Spinal cord (tissue), 10 donors: ENCODE results near the gene PECR. TPM values are rescaled to one million over a fixed set of nuclear protein-coding genes. Genes with fewer than 3 reads are reported as not detected.
A peak's percentile ranks its signal among the peaks of the same experiment; 100 is the strongest.

Source experiments
- DNase-seq, 6 donors: peaks; one replicate each; pipeline versions ENCODE4 v3.0.0 to v3.0.0-alpha.2; 2013 to 2015; ENCODE audit warnings: low spot score in 6 of 6, low read depth in 4 of 6
- H3K27ac ChIP-seq: one replicate; pipeline ENCODE4 v1.5.1; 2013; ENCODE audit warnings: low read depth, low read length, control low read depth
- H3K27me3 ChIP-seq: one replicate; pipeline ENCODE4 v1.6.1; 2013; ENCODE audit warnings: low read length; ENCODE audit not compliant: control insufficient read depth, insufficient read depth
- H3K36me3 ChIP-seq: one replicate; pipeline ENCODE4 v1.6.1; 2013; ENCODE audit warnings: low read length; ENCODE audit not compliant: control insufficient read depth, insufficient read depth
- H3K4me1 ChIP-seq: one replicate; pipeline ENCODE4 v1.6.1; 2013; ENCODE audit warnings: low read length; ENCODE audit not compliant: control insufficient read depth, insufficient read depth
- H3K4me3 ChIP-seq: one replicate; pipeline ENCODE4 v1.5.1; 2013; ENCODE audit warnings: low read depth, low read length, control low read depth
- H3K9me3 ChIP-seq: one replicate; pipeline ENCODE4 v1.6.1; 2013; ENCODE audit warnings: low read length; ENCODE audit not compliant: control insufficient read depth, insufficient read depth
- WGBS: methylation state at CpG from one replicate; pipeline ENCODE4 v1.1.5; 2013; ENCODE audit warnings: missing lambda C conversion rate; ENCODE audit not compliant: insufficient coverage; 5-methylcytosine and 5-hydroxymethylcytosine counted together
- polyA plus RNA-seq, 2 donors: library from polyadenylated mRNA; unstranded; fragments of 120-200 nt; gene quantifications; one replicate each; pipeline ENCODE4 v1.2.1, GENCODE V29; 2013; ENCODE audit not compliant: insufficient read length in 2 of 2
- total RNA-seq, 2 donors: library from RNA; depleted of rRNA in 1 of 2; stranded (reverse); fragments of 120-200 nt in 1 of 2; fragments of >200 nt in 1 of 2; gene quantifications; one replicate each; pipeline versions ENCODE4 v1.2.3 to v1.2.4, GENCODE V29; 2013 to 2014
- donor health status: healthy.

PECR gene
- total and polyA plus RNA-seq, 4 donors: 12.5 to 27.2 (median 17.6) TPM

DNA sequence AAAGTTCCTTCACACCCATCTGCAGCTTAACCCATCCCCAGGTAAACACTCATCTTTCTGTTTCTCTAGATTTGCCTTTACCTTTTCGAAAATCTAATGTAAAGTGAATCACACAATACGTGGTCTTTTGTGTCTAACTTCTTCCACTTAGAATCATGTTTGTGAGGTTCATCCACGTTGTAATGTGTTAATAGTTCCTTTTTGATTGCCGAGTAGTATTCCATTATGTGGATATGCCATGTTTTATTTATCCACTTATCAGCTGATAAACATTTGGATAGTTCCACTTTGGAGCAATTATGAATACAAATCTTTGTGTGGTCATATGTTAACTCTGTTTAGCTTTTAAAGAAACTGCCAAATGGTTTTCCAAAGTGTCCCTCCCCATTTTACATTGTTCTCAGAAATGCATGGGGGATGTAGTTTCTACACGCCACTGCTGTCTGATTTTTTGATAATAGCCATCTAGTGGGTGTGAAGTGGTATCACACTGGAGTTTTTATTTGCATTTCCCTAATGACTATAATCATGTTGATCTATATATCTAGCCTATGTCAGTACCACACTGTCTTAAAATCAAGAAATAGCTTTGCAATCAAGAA lies 22.3 kb downstream of the PECR start:
- peaks cover 9% of the 10 kb centered on the region for H3K36me3 ChIP-seq
- no peak overlapping the region for H3K4me3 ChIP-seq
- H3K27ac ChIP-seq: no peak overlapping the region
- H3K27me3 ChIP-seq: no peaks in the 10 kb centered on the region
- no CpG with 5 or more reads among the region's 5 CpGs for WGBS
- no peaks in the 10 kb centered on the region for H3K9me3 ChIP-seq
- DNase-seq: no peak
- no peaks in the 10 kb centered on the region for H3K4me1 ChIP-seq

DNA sequence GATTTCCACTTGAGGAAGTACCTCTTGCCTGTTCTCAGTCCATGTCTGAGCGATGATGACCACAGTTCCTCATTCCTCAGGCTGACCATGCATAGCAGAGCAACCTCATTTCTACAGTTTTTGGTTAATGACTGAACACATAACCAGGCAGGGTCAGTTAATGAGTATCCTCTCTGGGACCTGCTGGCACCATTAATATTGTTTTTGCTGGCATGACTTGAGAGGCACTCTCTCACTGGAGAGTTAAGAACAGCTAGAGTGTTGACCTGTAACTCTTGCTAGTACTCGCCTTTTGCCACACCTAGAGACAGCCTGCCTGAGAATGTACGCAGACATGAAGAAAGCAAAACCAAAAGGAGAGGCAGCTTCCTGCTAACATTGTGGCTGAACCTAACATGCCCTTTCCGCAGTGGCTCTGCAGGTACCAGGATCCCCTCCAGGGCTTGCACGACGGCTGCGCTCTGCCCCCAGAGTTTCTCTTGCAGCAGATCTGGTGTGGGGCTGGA lies 23.9 kb downstream of the PECR start:
- no peak overlapping the region for H3K27ac ChIP-seq
- no peaks in the 10 kb centered on the region for H3K9me3 ChIP-seq
- H3K4me1 ChIP-seq: no peaks in the 10 kb centered on the region
- no peaks in the 10 kb centered on the region for H3K27me3 ChIP-seq
- H3K4me3 ChIP-seq: no peak overlapping the region
- 94% methylated on average over 4 of the region's 7 CpGs for WGBS
- peaks cover 9% of the 10 kb centered on the region for H3K36me3 ChIP-seq
- peak in 1 of 6 donors; percentile 16 for DNase-seq

DNA sequence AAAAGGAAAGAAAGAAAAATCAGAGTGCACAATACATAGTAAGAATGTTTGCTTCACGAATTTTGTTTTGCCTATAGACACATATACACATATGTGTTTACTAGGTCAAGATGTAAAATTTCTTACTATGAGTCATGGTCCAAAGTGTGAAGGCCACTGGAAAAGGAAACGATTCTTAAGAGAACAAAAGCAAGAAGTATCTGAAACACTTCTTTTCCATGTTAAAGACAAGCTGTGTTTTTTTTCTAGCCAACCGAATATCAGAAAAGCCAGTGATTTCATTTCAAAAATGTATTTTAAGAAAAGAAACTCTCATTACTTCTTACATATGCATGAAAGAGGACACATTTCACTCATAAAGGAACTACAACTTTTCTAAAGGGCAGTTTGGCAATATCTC lies 24.9 kb downstream of the PECR start:
- no peaks in the 10 kb centered on the region for H3K4me1 ChIP-seq
- WGBS: no CpG with 5 or more reads among the region's 3 CpGs
- H3K36me3 ChIP-seq: peaks cover 9% of the 10 kb centered on the region
- H3K9me3 ChIP-seq: no peaks in the 10 kb centered on the region
- no peak overlapping the region for H3K4me3 ChIP-seq
- no peak for DNase-seq
- H3K27ac ChIP-seq: no peak overlapping the region
- H3K27me3 ChIP-seq: no peaks in the 10 kb centered on the region

DNA sequence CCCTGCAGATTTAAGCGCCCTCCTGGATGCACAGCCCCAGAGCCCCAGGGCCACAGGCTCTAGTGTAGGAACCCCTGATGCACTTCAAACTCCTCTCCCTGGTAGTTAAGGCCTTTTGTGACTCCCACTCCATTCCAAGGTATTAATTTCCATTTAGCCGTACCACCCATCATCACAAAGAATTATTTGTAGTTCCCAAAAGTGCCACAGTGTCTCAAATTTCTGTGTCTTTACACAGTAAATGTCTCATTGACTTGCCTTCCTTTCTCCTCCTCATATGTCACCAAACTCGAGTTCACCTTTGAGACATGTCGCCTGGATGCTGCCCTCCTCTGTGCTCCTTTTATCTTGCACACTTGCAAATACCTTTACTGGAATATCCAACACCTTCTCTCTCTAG lies 25.9 kb downstream of the PECR start:
- peaks cover 13% of the 10 kb centered on the region for H3K36me3 ChIP-seq
- 84% methylated on average over 4 of the region's 4 CpGs for WGBS
- H3K27ac ChIP-seq: no peak overlapping the region
- no peak for DNase-seq
- no peaks in the 10 kb centered on the region for H3K9me3 ChIP-seq
- no peaks in the 10 kb centered on the region for H3K4me1 ChIP-seq
- no peaks in the 10 kb centered on the region for H3K27me3 ChIP-seq
- no peak overlapping the region for H3K4me3 ChIP-seq

DNA sequence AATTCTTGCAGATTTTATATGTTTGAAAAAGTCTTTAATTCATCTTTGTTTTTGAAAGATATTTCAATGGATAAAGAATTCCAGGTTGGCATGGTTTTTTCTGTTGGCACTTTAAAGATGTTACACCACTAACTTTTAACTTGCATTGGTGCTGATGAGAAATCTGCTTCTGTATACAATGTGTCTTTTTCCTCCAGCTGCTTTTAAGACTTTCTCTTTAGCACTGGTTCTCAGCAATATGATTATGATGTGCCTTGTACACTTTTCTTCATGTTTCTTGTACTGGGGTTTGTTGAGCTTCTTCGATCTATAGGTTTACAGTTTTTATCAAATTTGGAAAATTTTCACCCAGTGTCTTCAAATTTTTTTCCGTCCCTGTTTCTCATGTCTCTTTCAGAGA lies 29.2 kb downstream of the PECR start:
- WGBS: 100% methylated on average over 1 of the region's 2 CpGs
- DNase-seq: no peak
- Histone ChIP-seq H3K4me3 (no peak overlapping the region), H3K27me3 (no peaks in the 10 kb centered on the region), H3K9me3 (no peaks in the 10 kb centered on the region), H3K36me3 (peaks cover 11% of the 10 kb centered on the region), H3K4me1 (no peaks in the 10 kb centered on the region), H3K27ac (no peak overlapping the region)

DNA sequence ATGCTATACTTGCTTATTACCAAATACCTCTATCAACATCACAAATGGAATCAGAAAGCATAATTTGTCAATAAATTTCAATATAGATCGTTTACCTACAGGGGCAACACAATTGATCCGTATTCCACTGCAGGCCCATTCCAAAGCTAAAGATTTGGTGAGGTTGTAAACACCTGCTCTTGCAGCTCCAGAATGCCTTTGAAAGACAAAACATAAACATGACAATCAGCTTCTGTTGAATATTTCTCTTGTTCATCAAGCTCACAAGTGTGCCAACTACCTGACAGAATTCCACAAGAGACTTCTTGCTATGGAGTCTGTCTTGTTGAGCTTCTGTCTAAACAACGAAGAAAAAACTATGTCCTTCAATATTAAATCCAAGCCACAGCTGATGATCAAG lies 30.3 kb downstream of the PECR start:
- H3K27me3 ChIP-seq: no peaks in the 10 kb centered on the region
- no peak overlapping the region for H3K4me3 ChIP-seq
- H3K36me3 ChIP-seq: peaks cover 11% of the 10 kb centered on the region
- H3K9me3 ChIP-seq: no peaks in the 10 kb centered on the region
- H3K27ac ChIP-seq: no peak overlapping the region
- WGBS: 86% methylated on average over 1 of the region's 3 CpGs
- no peaks in the 10 kb centered on the region for H3K4me1 ChIP-seq
- no peak for DNase-seq

DNA sequence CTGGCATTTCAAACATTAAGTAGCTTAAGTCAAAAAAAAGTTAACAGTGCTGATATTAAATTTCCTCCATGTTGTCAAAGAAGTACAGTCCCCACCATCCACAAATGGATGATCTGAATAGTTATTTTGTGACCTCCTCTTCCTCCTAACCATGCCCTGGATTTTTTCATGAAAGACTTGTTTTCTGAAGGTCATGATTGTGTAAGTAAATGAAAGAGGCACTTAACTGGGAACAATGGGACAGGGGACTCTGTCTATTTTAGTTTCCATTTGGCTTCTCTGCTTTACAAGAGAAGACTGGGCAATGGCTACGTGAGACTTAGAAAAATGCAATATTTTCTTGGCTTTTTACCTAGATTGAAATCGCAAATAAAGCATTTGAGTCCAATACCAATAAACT lies 32.2 kb downstream of the PECR start:
- Histone ChIP-seq H3K36me3 (peaks cover 11% of the 10 kb centered on the region), H3K4me1 (no peaks in the 10 kb centered on the region), H3K27me3 (no peaks in the 10 kb centered on the region), H3K27ac (no peak overlapping the region), H3K4me3 (no peak overlapping the region), H3K9me3 (no peaks in the 10 kb centered on the region)
- no peak for DNase-seq
- WGBS: 100% methylated on average over 1 of the region's 2 CpGs

DNA sequence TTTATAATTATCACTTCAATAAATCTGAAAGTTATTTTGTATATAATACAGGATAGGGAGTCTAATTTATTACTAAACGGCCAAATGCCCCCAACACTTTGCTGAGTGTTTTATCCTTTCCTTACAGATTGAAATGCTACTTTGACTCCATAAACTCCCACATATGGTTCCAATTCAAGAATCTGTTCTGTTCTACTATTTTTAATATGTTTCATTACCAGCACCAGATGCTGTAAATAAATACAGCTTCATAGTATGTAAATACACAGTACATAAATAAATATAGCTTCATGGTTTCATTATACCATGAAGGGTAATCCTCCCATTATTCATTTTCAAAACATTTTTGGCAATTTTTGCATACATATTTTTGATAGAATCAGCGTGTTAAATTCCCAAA lies 34.2 kb downstream of the PECR start:
- H3K27ac ChIP-seq: no peak overlapping the region
- H3K4me3 ChIP-seq: no peak overlapping the region
- DNase-seq: no peak
- H3K36me3 ChIP-seq: peaks cover 11% of the 10 kb centered on the region
- H3K4me1 ChIP-seq: no peaks in the 10 kb centered on the region
- H3K9me3 ChIP-seq: no peaks in the 10 kb centered on the region
- no CpG with 5 or more reads among the region's 2 CpGs for WGBS
- no peaks in the 10 kb centered on the region for H3K27me3 ChIP-seq

DNA sequence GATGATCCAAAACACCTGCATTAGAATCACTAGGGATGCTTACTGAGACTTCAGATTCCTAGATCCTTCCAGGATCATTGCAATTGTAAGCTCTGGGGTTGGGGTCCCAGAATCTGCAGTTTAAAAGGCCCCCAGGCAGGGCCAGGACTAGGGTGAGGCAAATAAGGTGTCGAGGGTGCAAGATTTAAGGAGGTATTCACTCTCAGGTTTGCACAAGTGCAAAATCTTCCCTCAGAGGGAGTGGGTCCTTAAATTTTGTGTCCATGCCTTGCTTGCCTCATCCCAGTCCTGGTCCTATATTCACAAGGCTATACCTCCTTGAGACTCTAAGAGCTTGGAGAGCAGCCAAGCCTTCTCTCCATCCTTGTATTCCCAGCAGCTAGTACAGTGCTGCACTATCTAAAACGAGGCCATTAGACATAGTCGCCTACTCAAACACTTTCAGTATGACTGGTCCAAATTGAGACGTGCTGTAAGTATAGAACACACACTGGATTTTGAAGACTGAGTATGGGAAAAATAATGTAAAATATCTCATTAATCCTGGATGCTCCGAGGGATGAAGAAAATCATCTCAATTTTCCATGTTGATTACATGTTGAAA lies 36.6 kb downstream of the PECR start:
- H3K4me3 ChIP-seq: no peak overlapping the region
- DNase-seq: peak in 3 of 6 donors; percentile 9 to 58 (median 58)
- no peaks in the 10 kb centered on the region for H3K9me3 ChIP-seq
- H3K36me3 ChIP-seq: peaks cover 8% of the 10 kb centered on the region
- H3K27me3 ChIP-seq: no peaks in the 10 kb centered on the region
- WGBS: no CpG with 5 or more reads among the region's 5 CpGs
- no peak overlapping the region for H3K27ac ChIP-seq
- no peaks in the 10 kb centered on the region for H3K4me1 ChIP-seq

DNA sequence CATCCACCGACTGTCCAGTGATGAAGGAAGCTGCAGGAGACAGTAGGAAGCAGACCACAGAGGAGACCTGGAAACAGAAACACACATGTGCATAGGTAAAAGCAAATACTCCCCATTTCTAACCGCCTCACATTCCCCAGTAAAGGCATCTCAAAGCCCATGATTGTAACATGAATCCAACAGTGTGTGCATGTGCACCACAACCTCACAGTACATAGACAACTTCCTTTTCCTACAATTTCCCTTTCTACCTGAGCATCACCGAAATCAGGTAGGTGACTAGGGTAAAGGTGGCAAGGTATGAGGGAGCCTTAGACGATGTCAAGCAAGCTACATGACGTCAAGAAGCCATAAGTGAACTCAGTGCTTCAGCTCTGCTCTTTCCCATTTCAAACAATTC lies 37.7 kb downstream of the PECR start:
- Histone ChIP-seq H3K4me3 (no peak overlapping the region), H3K27ac (no peak overlapping the region), H3K4me1 (no peaks in the 10 kb centered on the region), H3K27me3 (no peaks in the 10 kb centered on the region), H3K9me3 (no peaks in the 10 kb centered on the region), H3K36me3 (peaks cover 5% of the 10 kb centered on the region)
- 93% methylated on average over 2 of the region's 5 CpGs for WGBS
- DNase-seq: no peak
